Measurements from ENCODE around the gene PDE4B. TPM values are rescaled to one million over a fixed set of nuclear protein-coding genes. Genes with fewer than 3 reads are reported as not detected.

Gene PDE4B
- total RNA-seq, 1 donor = 26.9 TPM

- no peak for DNase-seq (ENCODE audit: low read depth in 2 of 3, low spot score in 2 of 3)
These were observed 578.7 kb downstream of the PDE4B start for GRCh38 chr1:66371233-66372005.

GRCh38 chr1:66372522-66373101 lies 579.9 kb downstream of the PDE4B start:
- DNase-seq (ENCODE audit: low read depth in 2 of 3, low spot score in 2 of 3) = no peak

- peak in 1 of 3 donors; percentile 50 for DNase-seq (ENCODE audit: low read depth in 2 of 3, low spot score in 2 of 3)
These were observed 580.5 kb downstream of the PDE4B start for GRCh38 chr1:66373157-66373591.

GRCh38 chr1:66374148-66374547 lies 581.5 kb downstream of the PDE4B start:
- no peak for DNase-seq (ENCODE audit: low read depth in 2 of 3, low spot score in 2 of 3)

- DNase-seq (ENCODE audit: low read depth in 2 of 3, low spot score in 2 of 3) = peak in 1 of 3 donors; percentile 30
These were observed 581.9 kb downstream of the PDE4B start for GRCh38 chr1:66374561-66375111.

- DNase-seq (ENCODE audit: low read depth in 2 of 3, low spot score in 2 of 3) = no peak
These were observed 582.4 kb downstream of the PDE4B start for GRCh38 chr1:66375125-66375524.

GRCh38 chr1:66380452-66381212 lies 587.9 kb downstream of the PDE4B start:
- DNase-seq (ENCODE audit: low read depth in 2 of 3, low spot score in 2 of 3) = peak in 1 of 3 donors; percentile 49

- DNase-seq (ENCODE audit: low read depth in 2 of 3, low spot score in 2 of 3) = no peak
These were observed 589.1 kb downstream of the PDE4B start for GRCh38 chr1:66381621-66382275.

- DNase-seq (ENCODE audit: low read depth in 2 of 3, low spot score in 2 of 3) = peak in 1 of 3 donors; percentile 36
These were observed 590.5 kb downstream of the PDE4B start for GRCh38 chr1:66383168-66383567.

- DNase-seq (ENCODE audit: low read depth in 2 of 3, low spot score in 2 of 3) = peak in 1 of 3 donors; percentile 31
These were observed 590.9 kb downstream of the PDE4B start for GRCh38 chr1:66383611-66384010.

- no peak for DNase-seq (ENCODE audit: low read depth in 2 of 3, low spot score in 2 of 3)
These were observed 591.7 kb downstream of the PDE4B start for GRCh38 chr1:66384258-66384921.

GRCh38 chr1:66386712-66387111 lies 594.0 kb downstream of the PDE4B start:
- DNase-seq (ENCODE audit: low read depth in 2 of 3, low spot score in 2 of 3) = peak in 1 of 3 donors; percentile 23

GRCh38 chr1:66388913-66389312 lies 596.2 kb downstream of the PDE4B start:
- DNase-seq (ENCODE audit: low read depth in 2 of 3, low spot score in 2 of 3) = no peak

- peak in 1 of 3 donors; percentile 21 for DNase-seq (ENCODE audit: low read depth in 2 of 3, low spot score in 2 of 3)
These were observed 601.0 kb downstream of the PDE4B start for GRCh38 chr1:66393586-66394287.

GRCh38 chr1:66394603-66395002 lies 601.9 kb downstream of the PDE4B start:
- no peak for DNase-seq (ENCODE audit: low read depth in 2 of 3, low spot score in 2 of 3)

- no peak for DNase-seq (ENCODE audit: low read depth in 2 of 3, low spot score in 2 of 3)
These were observed 602.7 kb downstream of the PDE4B start for GRCh38 chr1:66395202-66396061.

GRCh38 chr1:66396212-66396890 lies 603.7 kb downstream of the PDE4B start:
- no peak for DNase-seq (ENCODE audit: low read depth in 2 of 3, low spot score in 2 of 3)

- peak in 1 of 3 donors; percentile 48 for DNase-seq (ENCODE audit: low read depth in 2 of 3, low spot score in 2 of 3)
These were observed 604.5 kb downstream of the PDE4B start for GRCh38 chr1:66397192-66397591.

Measured in hematopoietic multipotent progenitor cell (in vitro differentiated cells).